ENCODE data around the gene SH2D3A.

The SH2D3A gene

GRCh38 chr19:6740589-6741343 is 26.5 kb downstream of the SH2D3A start:
- H3K27me3 ChIP-seq (replicated peaks; ENCODE audit: control insufficient read depth, insufficient read depth, low read length) = no peaks in the 10 kb centered on the region
- peak; percentile 70 for DNase-seq (ENCODE audit: low read depth)

GRCh38 chr19:6739883-6740588 is 27.2 kb downstream of the SH2D3A start:
- peak overlapping the region; percentile 87 for H3K4me3 ChIP-seq (ENCODE audit: low read length)
- H3K4me1 ChIP-seq (ENCODE audit: control insufficient read depth, insufficient read depth, low read length) = peaks cover 59% of the 10 kb centered on the region
- DNase-seq (ENCODE audit: low read depth) = peak; percentile 57
- peak overlapping the region; percentile 95 for H3K9ac ChIP-seq (ENCODE audit: low read length)
- no peaks in the 10 kb centered on the region for H3K27me3 ChIP-seq (replicated peaks; ENCODE audit: control insufficient read depth, insufficient read depth, low read length)
- H3K9me3 ChIP-seq (ENCODE audit: control insufficient read depth, low read length) = no peaks in the 10 kb centered on the region
- H3K36me3 ChIP-seq (ENCODE audit: control insufficient read depth, insufficient read depth, low read length, severe bottlenecking) = peaks cover 15% of the 10 kb centered on the region

More at GRCh38 chr19:6740589-6741343, 26.5 kb downstream of the SH2D3A start:
- H3K9me3 ChIP-seq (ENCODE audit: control insufficient read depth, low read length) = no peaks in the 10 kb centered on the region
- peak overlapping the region; percentile 87 for H3K4me3 ChIP-seq (ENCODE audit: low read length)
- peaks cover 61% of the 10 kb centered on the region for H3K4me1 ChIP-seq (ENCODE audit: control insufficient read depth, insufficient read depth, low read length)
- peak overlapping the region; percentile 95 for H3K9ac ChIP-seq (ENCODE audit: low read length)
- H3K36me3 ChIP-seq (ENCODE audit: control insufficient read depth, insufficient read depth, low read length, severe bottlenecking) = peaks cover 17% of the 10 kb centered on the region

- H3K9me3 ChIP-seq (ENCODE audit: control insufficient read depth, low read length) = no peaks in the 10 kb centered on the region
Observed at GRCh38 chr19:6739390-6739882, 27.8 kb downstream of the SH2D3A start, which contains the start of gene TRIP10. Gene TRIP10 (plus strand): TSS chr19:6739680. CDS start chr19:6739762, 82 bp downstream.

DNA sequence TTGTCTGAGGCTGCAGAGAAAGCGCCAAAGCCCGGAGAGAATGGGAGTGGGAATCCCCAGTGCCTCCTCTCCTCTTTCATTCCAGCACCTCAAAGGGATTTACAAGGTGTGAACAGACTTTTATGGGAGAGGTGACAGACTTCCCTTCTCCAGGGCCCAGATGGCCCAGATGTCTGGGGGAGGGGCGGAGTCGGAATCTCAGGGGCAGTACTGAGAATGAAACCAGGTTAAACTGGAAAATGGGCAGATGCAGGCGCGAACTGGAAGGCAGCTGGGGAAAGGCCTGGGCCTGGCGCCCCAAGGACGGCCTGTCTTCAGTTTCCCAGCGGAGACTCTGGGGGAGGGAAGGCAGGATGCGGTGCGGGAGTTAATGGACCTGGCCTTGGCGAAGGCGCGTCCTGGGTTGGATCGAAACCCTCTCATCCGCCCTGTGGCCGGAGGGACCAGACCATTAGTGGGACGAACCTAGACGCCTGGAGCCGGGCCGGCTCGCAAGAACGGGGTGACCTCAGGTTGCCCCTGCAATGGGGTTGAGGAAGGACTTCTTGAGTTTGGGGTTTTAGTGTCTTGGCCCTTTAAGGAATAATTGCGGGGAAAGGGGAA is 28.3 kb downstream of the SH2D3A start:
- peak overlapping the region; percentile 73 for H3K4me3 ChIP-seq (ENCODE audit: low read length)
- peaks cover 17% of the 10 kb centered on the region for H3K36me3 ChIP-seq (ENCODE audit: control insufficient read depth, insufficient read depth, low read length, severe bottlenecking)
- H3K9ac ChIP-seq (ENCODE audit: low read length) = peak overlapping the region; percentile 81
- H3K4me1 ChIP-seq (ENCODE audit: control insufficient read depth, insufficient read depth, low read length) = peaks cover 49% of the 10 kb centered on the region
- no peaks in the 10 kb centered on the region for H3K9me3 ChIP-seq (ENCODE audit: control insufficient read depth, low read length)
- no peaks in the 10 kb centered on the region for H3K27me3 ChIP-seq (replicated peaks; ENCODE audit: control insufficient read depth, insufficient read depth, low read length)
- DNase-seq (ENCODE audit: low read depth) = no peak

More at GRCh38 chr19:6739390-6739882, 27.8 kb downstream of the SH2D3A start, which contains the start of gene TRIP10:
- no peaks in the 10 kb centered on the region for H3K27me3 ChIP-seq (replicated peaks; ENCODE audit: control insufficient read depth, insufficient read depth, low read length)
- peak within 1 kb of the TSS; percentile 87 for H3K4me3 ChIP-seq (ENCODE audit: low read length)
- peaks cover 17% of the 10 kb centered on the region for H3K36me3 ChIP-seq (ENCODE audit: control insufficient read depth, insufficient read depth, low read length, severe bottlenecking)
- peak within 1 kb of the TSS; percentile 95 for H3K9ac ChIP-seq (ENCODE audit: low read length)
- peak; percentile 96 for DNase-seq (ENCODE audit: low read depth)
- H3K4me1 ChIP-seq (ENCODE audit: control insufficient read depth, insufficient read depth, low read length) = peaks cover 55% of the 10 kb centered on the region

DNA sequence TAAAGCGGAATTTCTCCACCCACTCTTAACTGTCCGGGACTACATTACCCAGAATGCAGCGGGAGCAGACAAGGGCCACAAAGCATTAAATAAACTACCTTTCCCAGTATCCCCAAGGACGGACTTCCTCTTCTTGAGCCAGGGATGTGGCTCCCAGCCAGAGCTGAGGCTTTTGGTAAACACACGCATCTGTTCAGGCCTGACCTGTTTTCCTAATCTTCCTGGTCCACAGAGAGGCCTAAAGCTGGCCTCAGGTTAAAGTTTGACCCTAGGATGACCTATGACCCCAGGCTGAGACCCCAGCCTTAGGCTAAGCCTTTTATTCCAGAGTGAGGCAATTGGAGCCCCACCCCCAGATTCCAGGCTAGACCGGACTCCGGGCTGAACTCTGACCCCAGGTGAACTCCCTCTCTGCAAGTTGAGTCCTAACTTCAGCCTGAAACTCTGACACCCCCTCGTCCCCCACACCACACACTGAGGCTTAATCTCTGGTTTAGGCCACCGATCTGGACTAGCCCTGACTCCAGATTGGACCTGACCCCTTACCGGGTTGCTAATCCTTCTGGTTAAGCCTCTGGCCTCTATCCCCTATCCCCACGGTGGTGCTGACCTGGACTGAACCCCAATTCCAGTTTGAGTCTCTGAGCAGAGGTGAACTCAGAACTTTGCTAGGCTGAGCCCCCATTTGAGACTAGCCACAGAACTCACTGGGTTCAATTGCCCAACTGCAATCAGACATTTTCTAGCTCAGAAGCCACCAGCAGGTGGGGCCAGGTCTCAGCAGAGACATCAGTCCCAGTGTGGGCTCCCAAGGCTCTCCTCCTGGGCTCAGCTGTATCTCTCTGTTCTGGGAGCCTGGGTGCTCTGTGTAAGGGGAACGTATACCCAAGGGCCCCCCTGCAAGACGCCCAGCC is 29.1 kb downstream of the SH2D3A start:
- DNase-seq (ENCODE audit: low read depth) = peak; percentile 91
- Histone ChIP-seq H3K27me3 (replicated peaks; ENCODE audit: control insufficient read depth, insufficient read depth, low read length) (no peaks in the 10 kb centered on the region), H3K9ac (ENCODE audit: low read length) (peak overlapping the region; percentile 81), H3K4me1 (ENCODE audit: control insufficient read depth, insufficient read depth, low read length) (peaks cover 43% of the 10 kb centered on the region), H3K9me3 (ENCODE audit: control insufficient read depth, low read length) (no peaks in the 10 kb centered on the region), H3K4me3 (ENCODE audit: low read length) (peak overlapping the region; percentile 73), H3K36me3 (ENCODE audit: control insufficient read depth, insufficient read depth, low read length, severe bottlenecking) (peaks cover 11% of the 10 kb centered on the region)

GRCh38 chr19:6737284-6737872 is 29.9 kb downstream of the SH2D3A start, which contains the start of gene GPR108:
Gene GPR108 (minus strand): TSS chr19:6737580. CDS start chr19:6737576, 4 bp downstream.
- H3K36me3 ChIP-seq (ENCODE audit: control insufficient read depth, insufficient read depth, low read length, severe bottlenecking) = peaks cover 9% of the 10 kb centered on the region
- no peaks in the 10 kb centered on the region for H3K9me3 ChIP-seq (ENCODE audit: control insufficient read depth, low read length)
- peak; percentile 100 for DNase-seq (ENCODE audit: low read depth)
- H3K27me3 ChIP-seq (replicated peaks; ENCODE audit: control insufficient read depth, insufficient read depth, low read length) = no peaks in the 10 kb centered on the region
- peaks cover 35% of the 10 kb centered on the region for H3K4me1 ChIP-seq (ENCODE audit: control insufficient read depth, insufficient read depth, low read length)
- peak within 1 kb of the TSS; percentile 94 for H3K4me3 ChIP-seq (ENCODE audit: low read length)
- H3K9ac ChIP-seq (ENCODE audit: low read length) = peak within 1 kb of the TSS; percentile 96

GRCh38 chr19:6736917-6737283 is 30.3 kb downstream of the SH2D3A start:
- peak overlapping the region; percentile 96 for H3K9ac ChIP-seq (ENCODE audit: low read length)
- H3K27me3 ChIP-seq (replicated peaks; ENCODE audit: control insufficient read depth, insufficient read depth, low read length) = no peaks in the 10 kb centered on the region
- peak overlapping the region; percentile 94 for H3K4me3 ChIP-seq (ENCODE audit: low read length)
- DNase-seq (ENCODE audit: low read depth) = no peak
- H3K4me1 ChIP-seq (ENCODE audit: control insufficient read depth, insufficient read depth, low read length) = peaks cover 30% of the 10 kb centered on the region
- H3K9me3 ChIP-seq (ENCODE audit: control insufficient read depth, low read length) = no peaks in the 10 kb centered on the region
- peaks cover 14% of the 10 kb centered on the region for H3K36me3 ChIP-seq (ENCODE audit: control insufficient read depth, insufficient read depth, low read length, severe bottlenecking)

DNA sequence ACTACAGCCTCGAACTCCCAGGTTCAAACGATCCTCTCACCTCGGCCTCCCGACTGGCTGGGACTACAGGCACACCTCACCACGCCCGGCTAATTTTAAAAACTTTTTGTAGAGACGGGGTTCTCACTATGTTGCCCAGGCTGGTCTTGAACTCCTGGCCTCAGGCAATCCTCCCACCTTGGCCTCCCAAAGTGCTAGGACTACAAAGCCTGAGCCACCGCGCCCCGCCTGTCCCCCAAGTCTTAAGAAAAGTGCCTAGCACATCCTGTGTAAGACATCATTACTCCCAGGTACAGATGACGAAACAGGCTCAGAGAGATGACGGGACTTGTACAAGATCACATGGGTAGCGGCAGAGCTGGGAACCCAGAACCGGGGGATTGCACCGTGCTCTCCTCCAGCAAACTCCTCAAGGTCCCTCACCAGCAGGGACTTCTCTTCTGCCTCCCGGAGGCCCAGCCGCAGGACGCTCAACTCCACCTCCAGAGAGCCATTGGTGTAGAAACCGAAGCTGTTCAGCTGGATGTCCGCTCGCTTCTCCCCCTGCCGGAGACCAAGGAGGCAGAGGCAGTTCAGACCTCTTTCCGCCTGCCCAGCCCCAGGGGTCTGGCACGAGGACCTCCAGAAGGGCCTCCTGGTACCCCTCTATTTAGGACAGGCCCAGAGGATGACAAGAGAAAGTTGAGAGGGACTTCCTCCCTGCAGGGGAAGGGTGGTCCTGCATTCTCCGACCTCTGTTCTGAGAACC is 30.9 kb downstream of the SH2D3A start:
- H3K4me3 ChIP-seq (ENCODE audit: low read length) = peak overlapping the region; percentile 94
- peaks cover 18% of the 10 kb centered on the region for H3K36me3 ChIP-seq (ENCODE audit: control insufficient read depth, insufficient read depth, low read length, severe bottlenecking)
- peak; percentile 96 for DNase-seq (ENCODE audit: low read depth)
- peaks cover 25% of the 10 kb centered on the region for H3K4me1 ChIP-seq (ENCODE audit: control insufficient read depth, insufficient read depth, low read length)
- H3K9me3 ChIP-seq (ENCODE audit: control insufficient read depth, low read length) = no peaks in the 10 kb centered on the region
- peak overlapping the region; percentile 96 for H3K9ac ChIP-seq (ENCODE audit: low read length)
- no peaks in the 10 kb centered on the region for H3K27me3 ChIP-seq (replicated peaks; ENCODE audit: control insufficient read depth, insufficient read depth, low read length)

- H3K9ac ChIP-seq (ENCODE audit: low read length) = peak overlapping the region; percentile 96
- H3K36me3 ChIP-seq (ENCODE audit: control insufficient read depth, insufficient read depth, low read length, severe bottlenecking) = peaks cover 18% of the 10 kb centered on the region
- peak overlapping the region; percentile 94 for H3K4me3 ChIP-seq (ENCODE audit: low read length)
- no peak for DNase-seq (ENCODE audit: low read depth)
- H3K4me1 ChIP-seq (ENCODE audit: control insufficient read depth, insufficient read depth, low read length) = peaks cover 22% of the 10 kb centered on the region
- H3K27me3 ChIP-seq (replicated peaks; ENCODE audit: control insufficient read depth, insufficient read depth, low read length) = no peaks in the 10 kb centered on the region
- no peaks in the 10 kb centered on the region for H3K9me3 ChIP-seq (ENCODE audit: control insufficient read depth, low read length)
Observed at GRCh38 chr19:6735181-6735911, 31.9 kb downstream of the SH2D3A start.

All from adipocyte (in vitro differentiated cells).